Ovary (tissue), 9 donors: Measurements from ENCODE around the gene KDM1A. TPM values are rescaled to one million over a fixed set of nuclear protein-coding genes. Genes with fewer than 3 reads are reported as not detected.
"Not testable (repeated sequence)": the region's sequence is repeated elsewhere in the genome, so short reads cannot be mapped to it uniquely, and the experiment has no call there.

ENCODE experiments used
- DNase-seq, 5 donors: peaks; one replicate each; pipeline ENCODE4 v3.0.0-alpha.2; 2019 to 2020
- H3K27ac ChIP-seq, 2 donors: fragments of 200-600 bp; one replicate each; pipeline versions ENCODE4 v1.5.1 to v1.8.0; 2019 to 2022
- H3K27me3 ChIP-seq: fragments of 200-600 bp; one replicate; pipeline ENCODE4 v1.8.0; 2022
- H3K36me3 ChIP-seq: fragments of 200-600 bp; sonication (generic); one replicate; pipeline ENCODE4 v1.5.1; 2019
- H3K4me1 ChIP-seq: one replicate; pipeline ENCODE4 v1.8.1; 2013; ENCODE audit warnings: mild to moderate bottlenecking, moderate library complexity; ENCODE audit not compliant: insufficient read depth
- H3K4me3 ChIP-seq: fragments of 200-600 bp; sonication (generic); one replicate; pipeline ENCODE4 v1.5.1; 2017
- H3K9me3 ChIP-seq, 2 donors: fragments of 200-600 bp in 1 of 2; sonication (generic) in 1 of 2; one replicate each; pipeline versions ENCODE4 v1.5.1 to v1.8.1; 2013 to 2019; ENCODE audit warnings: mild to moderate bottlenecking in 1 of 2, moderate library complexity in 1 of 2
- CTCF ChIP-seq, 3 donors: fragments of 450-650 bp in 2 of 3; fragments of 200-600 bp in 1 of 3; IDR thresholded peaks; one replicate each; pipeline versions ENCODE4 v1.5.1 to v1.8.0; 2016 to 2022; ENCODE audit warnings: antibody characterized with exemption in 3 of 3, mild to moderate bottlenecking in 1 of 3
- EP300 ChIP-seq: sonication (generic); formaldehyde crosslinking; IDR thresholded peaks from one replicate; pipeline ENCODE4 v1.6.1; 2017; ENCODE audit warnings: antibody characterized with exemption
- POLR2A ChIP-seq: fragments of 450-650 bp; IDR thresholded peaks from one replicate; pipeline ENCODE4 v1.6.1; 2017; ENCODE audit warnings: antibody characterized with exemption, mild to moderate bottlenecking, moderate library complexity
- WGBS, 3 donors: extraction: QIAGEN DNeasy Blood & Tissue Kit in 1 of 3; methylation state at CpG; one replicate each; pipeline versions ENCODE4 v1.1.5 to v1.1.7; 2013 to 2017; 5-methylcytosine and 5-hydroxymethylcytosine counted together
- intact Hi-C, 4 donors: fragments of 100-400 bp; cut with DNase I; formaldehyde crosslinking; loops; one replicate each; pipeline versions ENCODE4 v1.11.0 to v1.15.1; 2022 to 2023
- polyA plus RNA-seq, 2 donors: library from polyadenylated mRNA; stranded (reverse); fragments of 200-250 nt in 1 of 2; fragments of 350-450 nt in 1 of 2; fragmentation: Illumina TruSeq in 1 of 2; extraction: RNeasy Lipid Tissue Mini Kit (QIAGEN cat#74804) in 1 of 2; gene quantifications; one replicate each; pipeline ENCODE4 v1.2.3, GENCODE V29; 2013 to 2014
- total RNA-seq, 7 donors: library from RNA; depleted of rRNA in 2 of 7; stranded (reverse); fragments of >200 nt in 2 of 7; fragmentation: NEBNext Ultra II Directional in 3 of 7; extraction: Animal tissue kit (Norgen Biotek cat#: 25700) in 3 of 7; gene quantifications; one replicate each; pipeline versions ENCODE4 v1.1.0 to v1.2.4, GENCODE V29; 2016 to 2023
- donor health status: DM: no; HTN: no; CAD: no; lungs with moderate emphysema.
- donor health status: DM: no; HTN: no; CAD: no.
- donor health status: Bipolar disorder and iron deficiency.
- donor health status: DM: yes; HTN: yes; CAD: no.
- donor health status: DM: no; HTN: no; CAD: no.
- donor health status: DM: yes; HTN: yes; CAD: no.

KDM1A gene
- total and polyA plus RNA-seq, 9 donors, result 45.7 to 76.1 (median 65.7) TPM

GRCh38 chr1:23004112-23004511 lies 15.2 kb upstream of the KDM1A start:
- Histone ChIP-seq H3K27me3 (no peaks in the 10 kb centered on the region), H3K36me3 (no peaks in the 10 kb centered on the region), H3K4me3 (no peak overlapping the region), H3K9me3 (peaks cover 0 to 4% of the 10 kb centered on the region in 2 donors), H3K4me1 (no peaks in the 10 kb centered on the region), H3K27ac (no peak overlapping the region)
- no peak for DNase-seq
- WGBS, 3 donors, result 76 to 88% (median 81%) methylated on average over 3 of the region's 3 CpGs
- intact Hi-C loops, result no loop called here
- no peak for TF ChIP-seq POLR2A
- no peak for TF ChIP-seq EP300
- no peak for TF ChIP-seq CTCF (IDR thresholded peaks at IDR 0.05)

- DNase-seq, H3K27ac ChIP-seq, H3K36me3 ChIP-seq, H3K27me3 ChIP-seq, intact Hi-C loops, H3K4me3 ChIP-seq, H3K4me1 ChIP-seq, H3K9me3 ChIP-seq: not testable (repeated sequence)
- 72 to 75% (median 72%) methylated on average over 3 of the region's 3 CpGs for WGBS, 3 donors
These were observed 14.5 kb upstream of the KDM1A start for GRCh38 chr1:23004769-23005168.

- DNase-seq, result no peak
- Histone ChIP-seq H3K27ac (no peak overlapping the region), H3K4me3 (no peak overlapping the region), H3K27me3 (no peaks in the 10 kb centered on the region), H3K9me3 (no peaks in the 10 kb centered on the region), H3K4me1 (no peaks in the 10 kb centered on the region), H3K36me3 (no peaks in the 10 kb centered on the region)
- 73 to 84% (median 75%) methylated on average over 4 of the region's 4 CpGs for WGBS, 3 donors
- TF ChIP-seq EP300 (no peak), POLR2A (no peak), CTCF (IDR thresholded peaks at IDR 0.05) (no peak)
- intact Hi-C loops, result no loop called here
These were observed 12.2 kb upstream of the KDM1A start for GRCh38 chr1:23007106-23007505.

GRCh38 chr1:23008901-23009300 lies 10.4 kb upstream of the KDM1A start:
- no peak overlapping the region for H3K27ac ChIP-seq
- no peaks in the 10 kb centered on the region for H3K36me3 ChIP-seq
- WGBS, 3 donors, result 77 to 85% (median 79%) methylated on average over 2 of the region's 2 CpGs
- DNase-seq, result no peak
- H3K9me3 ChIP-seq, result no peaks in the 10 kb centered on the region
- no peaks in the 10 kb centered on the region for H3K4me1 ChIP-seq
- intact Hi-C loops, result no loop called here
- H3K4me3 ChIP-seq, result no peak overlapping the region
- no peak for TF ChIP-seq POLR2A
- TF ChIP-seq EP300, result no peak
- TF ChIP-seq CTCF (IDR thresholded peaks at IDR 0.05), result no peak
- no peaks in the 10 kb centered on the region for H3K27me3 ChIP-seq

- H3K4me1 ChIP-seq, H3K4me3 ChIP-seq, H3K27me3 ChIP-seq, DNase-seq, H3K9me3 ChIP-seq, H3K27ac ChIP-seq, H3K36me3 ChIP-seq, intact Hi-C loops: not testable (repeated sequence)
- WGBS, 3 donors, result 85 to 91% (median 90%) methylated on average over 8 of the region's 8 CpGs
These were observed 9.2 kb upstream of the KDM1A start for GRCh38 chr1:23010025-23010424.

GRCh38 chr1:23013657-23014056 lies 5.6 kb upstream of the KDM1A start:
- Histone ChIP-seq H3K36me3 (no peaks in the 10 kb centered on the region), H3K9me3 (no peaks in the 10 kb centered on the region), H3K27ac (no peak overlapping the region), H3K4me3 (no peak overlapping the region), H3K27me3 (no peaks in the 10 kb centered on the region), H3K4me1 (no peaks in the 10 kb centered on the region)
- WGBS, 3 donors, result 72 to 84% (median 77%) methylated on average over 3 of the region's 3 CpGs
- intact Hi-C loops, result no loop called here
- TF ChIP-seq CTCF (IDR thresholded peaks at IDR 0.05) (no peak), POLR2A (no peak), EP300 (no peak)
- DNase-seq, result no peak
